Muscle layer of colon (tissue), 2 donors: ENCODE measurements around the gene MGAT5.

Source experiments
- H3K27ac ChIP-seq: one replicate; pipeline ENCODE4 v1.7.0; 2013; ENCODE audit warnings: low read depth, mild to moderate bottlenecking, low read length, moderate library complexity
- H3K27me3 ChIP-seq, 2 donors: one replicate each; pipeline ENCODE4 v1.7.0; 2013; ENCODE audit warnings: low read length in 2 of 2, mild to moderate bottlenecking in 2 of 2; ENCODE audit not compliant: insufficient read depth in 2 of 2, control insufficient read depth in 1 of 2
- H3K36me3 ChIP-seq: one replicate; pipeline ENCODE4 v1.7.0; 2013; ENCODE audit warnings: mild to moderate bottlenecking, low read length; ENCODE audit not compliant: insufficient read depth
- H3K4me1 ChIP-seq: one replicate; pipeline ENCODE4 v1.7.0; 2013; ENCODE audit warnings: mild to moderate bottlenecking, low read length; ENCODE audit not compliant: insufficient read depth
- H3K4me3 ChIP-seq, 2 donors: one replicate each; pipeline ENCODE4 v1.7.0; 2013; ENCODE audit warnings: low read length in 2 of 2, low read depth in 1 of 2, mild to moderate bottlenecking in 1 of 2, moderate library complexity in 1 of 2
- H3K9ac ChIP-seq: one replicate; pipeline ENCODE4 v1.7.0; 2013; ENCODE audit warnings: low read length
- H3K9me3 ChIP-seq: one replicate; pipeline ENCODE4 v1.7.0; 2013; ENCODE audit warnings: mild to moderate bottlenecking, low read length
- donor health status: abdominal sarcoma.
- donor health status: Adenocarcinoma of cecum.

Gene MGAT5

GRCh38 chr2:134377730-134378129 is 123.9 kb downstream of the MGAT5 start:
- Histone ChIP-seq H3K27ac (no peak overlapping the region), H3K4me1 (peaks cover 19% of the 10 kb centered on the region), H3K9ac (no peak overlapping the region), H3K27me3 (no peaks in the 10 kb centered on the region), H3K9me3 (no peaks in the 10 kb centered on the region), H3K36me3 (no peaks in the 10 kb centered on the region), H3K4me3 (no peak overlapping the region)

- Histone ChIP-seq H3K27ac (no peak overlapping the region), H3K9ac (no peak overlapping the region), H3K36me3 (no peaks in the 10 kb centered on the region), H3K27me3 (no peaks in the 10 kb centered on the region), H3K4me1 (peaks cover 14% of the 10 kb centered on the region), H3K9me3 (no peaks in the 10 kb centered on the region), H3K4me3 (no peak overlapping the region)
Measured at GRCh38 chr2:134379293-134379692, 125.4 kb downstream of the MGAT5 start.

GRCh38 chr2:134379722-134380121 is 125.8 kb downstream of the MGAT5 start:
- Histone ChIP-seq H3K27ac (no peak overlapping the region), H3K27me3 (no peaks in the 10 kb centered on the region), H3K9me3 (no peaks in the 10 kb centered on the region), H3K9ac (no peak overlapping the region), H3K4me1 (peaks cover 14% of the 10 kb centered on the region), H3K36me3 (no peaks in the 10 kb centered on the region), H3K4me3 (no peak overlapping the region)

GRCh38 chr2:134381141-134381540 is 127.3 kb downstream of the MGAT5 start:
- no peaks in the 10 kb centered on the region for H3K27me3 ChIP-seq
- H3K9ac ChIP-seq, result no peak overlapping the region
- H3K36me3 ChIP-seq, result no peaks in the 10 kb centered on the region
- H3K27ac ChIP-seq, result no peak overlapping the region
- H3K4me1 ChIP-seq, result peaks cover 6% of the 10 kb centered on the region
- no peaks in the 10 kb centered on the region for H3K9me3 ChIP-seq
- no peak overlapping the region for H3K4me3 ChIP-seq

- Histone ChIP-seq H3K4me1 (no peaks in the 10 kb centered on the region), H3K9ac (no peak overlapping the region), H3K4me3 (no peak overlapping the region), H3K27me3 (no peaks in the 10 kb centered on the region), H3K27ac (no peak overlapping the region), H3K9me3 (no peaks in the 10 kb centered on the region), H3K36me3 (no peaks in the 10 kb centered on the region)
Measured at GRCh38 chr2:134384131-134384530, 130.3 kb downstream of the MGAT5 start.

GRCh38 chr2:134385195-134385594 is 131.3 kb downstream of the MGAT5 start:
- Histone ChIP-seq H3K4me1 (no peaks in the 10 kb centered on the region), H3K9ac (no peak overlapping the region), H3K36me3 (no peaks in the 10 kb centered on the region), H3K27ac (no peak overlapping the region), H3K9me3 (no peaks in the 10 kb centered on the region), H3K4me3 (no peak overlapping the region), H3K27me3 (no peaks in the 10 kb centered on the region)

- H3K9ac ChIP-seq, result no peak overlapping the region
- no peak overlapping the region for H3K4me3 ChIP-seq
- no peaks in the 10 kb centered on the region for H3K9me3 ChIP-seq
- no peaks in the 10 kb centered on the region for H3K27me3 ChIP-seq
- no peaks in the 10 kb centered on the region for H3K36me3 ChIP-seq
- H3K27ac ChIP-seq, result no peak overlapping the region
- H3K4me1 ChIP-seq, result no peaks in the 10 kb centered on the region
Measured at GRCh38 chr2:134386310-134386709, 132.4 kb downstream of the MGAT5 start.

- Histone ChIP-seq H3K9me3 (no peaks in the 10 kb centered on the region), H3K27me3 (no peaks in the 10 kb centered on the region), H3K4me3 (no peak overlapping the region), H3K36me3 (no peaks in the 10 kb centered on the region), H3K9ac (no peak overlapping the region), H3K4me1 (no peaks in the 10 kb centered on the region), H3K27ac (no peak overlapping the region)
Measured at GRCh38 chr2:134389381-134389780, 135.5 kb downstream of the MGAT5 start.

GRCh38 chr2:134391751-134392160 is 137.9 kb downstream of the MGAT5 start:
- H3K27me3 ChIP-seq, result no peaks in the 10 kb centered on the region
- no peak overlapping the region for H3K4me3 ChIP-seq
- H3K9me3 ChIP-seq, result no peaks in the 10 kb centered on the region
- H3K27ac ChIP-seq, result no peak overlapping the region
- no peaks in the 10 kb centered on the region for H3K36me3 ChIP-seq
- no peak overlapping the region for H3K9ac ChIP-seq
- H3K4me1 ChIP-seq, result no peaks in the 10 kb centered on the region

- no peak overlapping the region for H3K9ac ChIP-seq
- no peaks in the 10 kb centered on the region for H3K27me3 ChIP-seq
- H3K36me3 ChIP-seq, result no peaks in the 10 kb centered on the region
- no peak overlapping the region for H3K27ac ChIP-seq
- H3K9me3 ChIP-seq, result no peaks in the 10 kb centered on the region
- no peaks in the 10 kb centered on the region for H3K4me1 ChIP-seq
- no peak overlapping the region for H3K4me3 ChIP-seq
Measured at GRCh38 chr2:134392442-134393074, 138.7 kb downstream of the MGAT5 start.

- H3K27ac ChIP-seq, result no peak overlapping the region
- no peaks in the 10 kb centered on the region for H3K27me3 ChIP-seq
- no peaks in the 10 kb centered on the region for H3K9me3 ChIP-seq
- no peak overlapping the region for H3K9ac ChIP-seq
- H3K4me1 ChIP-seq, result no peaks in the 10 kb centered on the region
- no peaks in the 10 kb centered on the region for H3K36me3 ChIP-seq
- H3K4me3 ChIP-seq, result no peak overlapping the region
Measured at GRCh38 chr2:134393075-134393461, 139.2 kb downstream of the MGAT5 start.

- H3K27ac ChIP-seq, result no peak overlapping the region
Measured at GRCh38 chr2:134395779-134396178, 141.9 kb downstream of the MGAT5 start.

More at GRCh38 chr2:134395779-134396178, 141.9 kb downstream of the MGAT5 start:
- Histone ChIP-seq H3K27me3 (no peaks in the 10 kb centered on the region), H3K4me1 (no peaks in the 10 kb centered on the region), H3K4me3 (no peak overlapping the region), H3K36me3 (no peaks in the 10 kb centered on the region), H3K9ac (no peak overlapping the region), H3K9me3 (no peaks in the 10 kb centered on the region)
